Measurements from ENCODE around the gene ITGB3.

GRCh38 chr17:47231866-47232265 lies 21.8 kb upstream of the ITGB3 start:
- TF ChIP-seq POLR2A (IDR thresholded peaks at IDR 0.05) (no peak), CTCF (IDR thresholded peaks at IDR 0.05) (no peak)
